GM21515 (cell line): Measurements from ENCODE around the gene DENND1C.

ENCODE experiments used
- ATAC-seq: cut with Tn5 transposase; IDR thresholded peaks from one replicate; pipeline ENCODE4 v1.9.1; 2021; ENCODE audit not compliant: unreplicated experiment

The DENND1C gene

GRCh38 chr19:6481541-6482342, at the start of gene DENND1C:
DENND1C (minus strand) TSS chr19:6481787; CDS start chr19:6481695, 92 bp downstream.
- ATAC-seq: no peak

- ATAC-seq: peak; percentile 33
These were observed 49.0 kb upstream of the DENND1C start, which contains the start of gene TNFSF9 for GRCh38 chr19:6530386-6531162. TNFSF9 (plus strand) TSS chr19:6531026; CDS start chr19:6531037, 11 bp downstream.

GRCh38 chr19:6529937-6530385, 48.4 kb upstream of the DENND1C start:
- ATAC-seq: no peak

GRCh38 chr19:6529351-6529750, 47.8 kb upstream of the DENND1C start:
- no peak for ATAC-seq

- ATAC-seq: no peak
These were observed 47.0 kb upstream of the DENND1C start for GRCh38 chr19:6528544-6529121.

- ATAC-seq: peak; percentile 40
These were observed 46.4 kb upstream of the DENND1C start for GRCh38 chr19:6527893-6528543.

- no peak for ATAC-seq
These were observed 42.7 kb upstream of the DENND1C start for GRCh38 chr19:6524311-6524710.

GRCh38 chr19:6522712-6523111, 41.1 kb upstream of the DENND1C start:
- ATAC-seq: no peak

- peak; percentile 41 for ATAC-seq
These were observed 40.4 kb upstream of the DENND1C start for GRCh38 chr19:6521718-6522646.

GRCh38 chr19:6519289-6519688, 37.7 kb upstream of the DENND1C start:
- ATAC-seq: no peak

GRCh38 chr19:6518145-6518911, 36.7 kb upstream of the DENND1C start:
- ATAC-seq: no peak

- peak; percentile 49 for ATAC-seq
These were observed 35.2 kb upstream of the DENND1C start for GRCh38 chr19:6516659-6517291.

GRCh38 chr19:6516018-6516658, 34.6 kb upstream of the DENND1C start:
- peak; percentile 35 for ATAC-seq

- ATAC-seq: no peak
These were observed 33.4 kb upstream of the DENND1C start for GRCh38 chr19:6514926-6515544.

GRCh38 chr19:6514089-6514488, 32.5 kb upstream of the DENND1C start:
- ATAC-seq: no peak

GRCh38 chr19:6510618-6511017, 29.0 kb upstream of the DENND1C start:
- ATAC-seq: no peak

GRCh38 chr19:6509118-6509971, 27.8 kb upstream of the DENND1C start:
- ATAC-seq: no peak
